ENCODE measurements around the gene ADRA1B. TPM values are rescaled to one million over a fixed set of nuclear protein-coding genes. Genes with fewer than 3 reads are reported as not detected.

ADRA1B gene
- total RNA-seq, 2 experiments from 2014 or later, result not detected

DNA sequence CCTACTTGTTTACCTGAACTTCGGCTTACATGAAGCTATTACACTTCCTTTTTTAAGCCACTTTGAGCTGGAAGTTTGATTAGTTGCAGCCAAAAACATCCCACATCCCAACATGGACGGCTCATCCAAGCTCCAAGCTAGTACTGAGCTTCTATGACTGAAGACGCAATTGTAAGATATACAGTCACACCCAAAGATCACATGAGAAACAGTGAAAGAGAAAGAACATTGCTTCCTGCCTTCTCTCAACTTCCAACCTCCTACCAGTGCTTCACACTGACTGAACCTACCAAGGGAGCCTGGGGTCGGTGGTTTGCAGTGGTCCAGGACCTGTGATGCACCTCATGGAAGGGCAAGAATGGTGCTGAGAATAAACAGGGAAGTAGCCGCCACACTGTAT lies 27.4 kb upstream of the ADRA1B start:
- intact Hi-C loops (cut with micrococcal nuclease), result no loop called here
- no peaks in the 10 kb centered on the region for H3K4me1 Mint-ChIP-seq (ENCODE audit: low read depth)
- H3K9me3 Mint-ChIP-seq, result no peaks in the 10 kb centered on the region
- no peak overlapping the region for H3K4me3 Mint-ChIP-seq
- CTCF ChIA-PET, result interaction anchor here (0.7 kb wide), 1 partner anchor 1802 kb away, joined by 3 read pairs; no protein-coding TSS in a partner anchor
- peaks cover 1% of the 10 kb centered on the region for H3K27me3 Mint-ChIP-seq (ENCODE audit: low read depth)
- no peak for DNase-seq
- H3K36me3 Mint-ChIP-seq (ENCODE audit: low read depth), result no peaks in the 10 kb centered on the region
- H3K27ac Mint-ChIP-seq, result no peak overlapping the region

DNA sequence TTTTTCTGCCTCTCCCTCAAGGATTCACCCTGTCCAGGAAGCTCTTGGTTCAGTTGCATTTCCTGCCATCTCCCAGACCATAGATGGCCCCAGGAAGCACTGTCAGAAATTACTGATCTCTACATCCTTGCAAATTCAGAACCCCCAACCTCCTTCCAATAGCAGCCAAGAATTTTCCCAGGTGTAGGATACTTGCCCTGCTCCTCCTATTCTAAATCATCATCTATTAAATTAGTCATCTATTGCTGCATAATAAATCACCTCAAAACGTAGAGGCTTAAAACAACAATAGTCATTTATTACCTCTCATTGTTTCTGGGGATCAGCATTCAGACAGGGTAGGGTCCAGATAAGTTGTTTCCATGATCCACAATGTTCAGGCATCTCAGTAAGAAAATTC lies 26.1 kb upstream of the ADRA1B start:
- no peak for DNase-seq
- Mint-ChIP-seq H3K9me3 (no peaks in the 10 kb centered on the region), H3K27me3 (ENCODE audit: low read depth) (peaks cover 9% of the 10 kb centered on the region), H3K4me1 (ENCODE audit: low read depth) (no peaks in the 10 kb centered on the region), H3K4me3 (no peak overlapping the region), H3K27ac (no peak overlapping the region), H3K36me3 (ENCODE audit: low read depth) (no peaks in the 10 kb centered on the region)
- CTCF ChIA-PET, result no interaction called here
- intact Hi-C loops (cut with micrococcal nuclease), result no loop called here

DNA sequence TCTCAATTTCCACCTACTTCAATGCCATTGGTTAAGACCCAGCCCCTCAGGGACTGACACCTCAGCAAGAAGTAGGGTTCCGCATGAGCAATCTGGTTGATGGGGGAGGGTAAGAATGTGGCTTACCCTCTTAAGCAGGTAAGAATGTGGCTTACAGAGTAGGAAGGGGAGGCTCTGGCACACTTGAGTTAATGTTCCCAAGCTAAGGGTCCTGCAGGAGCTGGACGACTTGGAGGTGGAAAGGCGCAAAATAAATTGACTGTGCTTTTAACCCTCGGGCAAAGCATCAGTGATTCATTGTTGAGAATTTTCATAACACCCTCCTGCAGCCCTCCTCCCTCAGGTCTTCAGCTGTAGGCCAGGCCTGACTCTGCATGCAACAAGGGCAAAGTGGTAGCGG lies 24.9 kb upstream of the ADRA1B start:
- H3K27ac Mint-ChIP-seq, result no peak overlapping the region
- H3K36me3 Mint-ChIP-seq (ENCODE audit: low read depth), result no peaks in the 10 kb centered on the region
- no peaks in the 10 kb centered on the region for H3K9me3 Mint-ChIP-seq
- H3K27me3 Mint-ChIP-seq (ENCODE audit: low read depth), result peaks cover 11% of the 10 kb centered on the region
- DNase-seq, result no peak
- CTCF ChIA-PET, result no interaction called here
- H3K4me1 Mint-ChIP-seq (ENCODE audit: low read depth), result no peaks in the 10 kb centered on the region
- H3K4me3 Mint-ChIP-seq, result no peak overlapping the region
- intact Hi-C loops (cut with micrococcal nuclease), result no loop called here

DNA sequence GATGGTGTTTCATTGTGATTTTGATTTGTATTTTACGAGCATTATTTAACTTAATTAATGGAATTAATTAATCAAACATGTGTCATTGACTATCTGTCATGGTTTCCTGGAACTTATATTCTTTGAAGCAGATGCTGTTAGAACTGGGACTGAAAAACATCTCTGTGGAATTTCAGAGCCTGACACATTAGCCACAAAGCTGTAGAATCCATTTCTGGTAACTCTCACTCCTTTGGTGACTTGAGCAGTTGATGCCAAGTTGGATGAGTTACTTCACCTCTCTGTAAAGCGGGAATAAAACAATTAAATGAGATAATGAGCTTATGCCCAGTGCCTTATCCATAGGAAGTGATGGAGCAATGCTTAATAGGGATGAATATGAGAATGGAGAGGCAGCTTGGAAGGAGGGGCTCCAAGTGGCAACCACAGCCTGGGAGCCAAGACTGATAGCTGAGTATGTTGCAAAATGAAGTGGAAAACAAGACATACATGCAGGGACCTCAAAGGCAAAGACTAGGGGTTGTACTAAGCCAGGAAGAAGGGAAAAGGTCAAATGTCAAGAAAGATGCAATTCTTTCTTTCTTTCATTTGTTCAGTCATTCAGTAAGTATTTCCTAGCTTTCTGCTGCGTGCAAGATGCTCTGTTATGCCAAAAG lies 23.1 kb upstream of the ADRA1B start:
- H3K36me3 Mint-ChIP-seq (ENCODE audit: low read depth), result no peaks in the 10 kb centered on the region
- H3K27ac Mint-ChIP-seq, result no peak overlapping the region
- intact Hi-C loops (cut with micrococcal nuclease), result no loop called here
- no peaks in the 10 kb centered on the region for H3K4me1 Mint-ChIP-seq (ENCODE audit: low read depth)
- no peak for DNase-seq
- H3K4me3 Mint-ChIP-seq, result no peak overlapping the region
- CTCF ChIA-PET, result no interaction called here
- H3K9me3 Mint-ChIP-seq, result no peaks in the 10 kb centered on the region
- peaks cover 14% of the 10 kb centered on the region for H3K27me3 Mint-ChIP-seq (ENCODE audit: low read depth)

DNA sequence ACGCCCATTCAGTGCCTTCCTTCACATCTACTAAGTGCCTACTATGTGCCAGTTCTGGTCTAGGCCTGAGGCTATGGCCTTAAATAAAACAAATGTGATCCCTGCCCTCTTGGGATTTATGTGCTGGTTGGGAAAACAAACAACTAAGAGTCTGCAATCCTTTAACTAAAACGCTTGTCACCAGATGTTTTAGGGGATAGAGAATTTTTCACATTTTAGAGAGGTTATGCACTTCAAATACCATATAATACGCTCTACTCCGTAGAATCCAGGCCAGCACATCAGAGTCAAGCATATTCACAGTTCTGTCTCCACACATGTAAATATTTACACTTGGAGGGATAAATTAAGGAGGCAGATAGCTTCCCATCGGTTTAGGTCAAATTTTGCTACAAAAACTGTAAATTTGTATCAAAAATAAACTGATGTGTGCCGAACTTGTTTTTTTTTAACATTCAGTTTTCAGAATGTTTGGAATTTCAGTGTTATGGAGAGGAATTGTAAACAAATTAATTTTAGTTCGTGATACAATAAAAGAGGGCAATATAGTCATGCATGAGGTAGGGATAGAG lies 22.0 kb upstream of the ADRA1B start:
- H3K4me3 Mint-ChIP-seq, result no peak overlapping the region
- CTCF ChIA-PET, result interaction anchor here (0.6 kb wide), 1 partner anchor 68 kb away, joined by 3 read pairs; no protein-coding TSS in a partner anchor
- no peak for DNase-seq
- intact Hi-C loops (cut with micrococcal nuclease), result no loop called here
- H3K27ac Mint-ChIP-seq, result no peak overlapping the region
- no peaks in the 10 kb centered on the region for H3K36me3 Mint-ChIP-seq (ENCODE audit: low read depth)
- no peaks in the 10 kb centered on the region for H3K9me3 Mint-ChIP-seq
- H3K27me3 Mint-ChIP-seq (ENCODE audit: low read depth), result peaks cover 15% of the 10 kb centered on the region
- no peaks in the 10 kb centered on the region for H3K4me1 Mint-ChIP-seq (ENCODE audit: low read depth)

DNA sequence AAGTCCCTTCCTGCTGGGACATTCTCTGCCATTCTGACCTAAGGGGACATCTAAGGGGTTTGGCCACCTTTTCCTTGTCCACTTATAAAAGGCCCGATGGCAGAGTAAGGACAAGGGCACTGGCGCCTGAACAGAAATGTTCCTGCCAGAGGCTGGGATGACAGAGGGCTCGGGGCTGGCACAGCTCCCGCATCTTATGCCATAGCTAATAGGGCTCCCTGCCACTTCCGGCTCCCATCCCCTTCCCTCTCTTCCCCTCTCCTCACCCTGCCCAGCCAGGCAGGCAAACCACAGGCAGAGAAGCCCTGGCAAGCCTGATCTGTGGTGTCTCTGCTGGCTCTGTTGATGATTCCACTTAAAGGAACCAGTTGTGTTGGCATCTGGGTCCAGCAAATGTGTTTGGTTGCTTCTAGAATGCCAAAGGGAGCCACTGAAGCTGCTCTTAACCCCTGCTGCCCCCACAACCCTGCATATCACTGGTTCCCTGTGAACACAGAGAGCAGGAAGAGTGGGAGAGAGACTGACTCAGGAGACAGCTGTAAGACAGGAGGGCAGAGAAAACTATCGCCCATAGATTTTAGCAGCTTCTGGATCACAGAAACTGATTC lies 18.4 kb upstream of the ADRA1B start:
- intact Hi-C loops (cut with micrococcal nuclease), result no loop called here
- CTCF ChIA-PET, result no interaction called here
- Mint-ChIP-seq H3K9me3 (no peaks in the 10 kb centered on the region), H3K27me3 (ENCODE audit: low read depth) (peaks cover 28% of the 10 kb centered on the region), H3K36me3 (ENCODE audit: low read depth) (no peaks in the 10 kb centered on the region), H3K27ac (no peak overlapping the region), H3K4me1 (ENCODE audit: low read depth) (no peaks in the 10 kb centered on the region), H3K4me3 (no peak overlapping the region)
- no peak for DNase-seq

DNA sequence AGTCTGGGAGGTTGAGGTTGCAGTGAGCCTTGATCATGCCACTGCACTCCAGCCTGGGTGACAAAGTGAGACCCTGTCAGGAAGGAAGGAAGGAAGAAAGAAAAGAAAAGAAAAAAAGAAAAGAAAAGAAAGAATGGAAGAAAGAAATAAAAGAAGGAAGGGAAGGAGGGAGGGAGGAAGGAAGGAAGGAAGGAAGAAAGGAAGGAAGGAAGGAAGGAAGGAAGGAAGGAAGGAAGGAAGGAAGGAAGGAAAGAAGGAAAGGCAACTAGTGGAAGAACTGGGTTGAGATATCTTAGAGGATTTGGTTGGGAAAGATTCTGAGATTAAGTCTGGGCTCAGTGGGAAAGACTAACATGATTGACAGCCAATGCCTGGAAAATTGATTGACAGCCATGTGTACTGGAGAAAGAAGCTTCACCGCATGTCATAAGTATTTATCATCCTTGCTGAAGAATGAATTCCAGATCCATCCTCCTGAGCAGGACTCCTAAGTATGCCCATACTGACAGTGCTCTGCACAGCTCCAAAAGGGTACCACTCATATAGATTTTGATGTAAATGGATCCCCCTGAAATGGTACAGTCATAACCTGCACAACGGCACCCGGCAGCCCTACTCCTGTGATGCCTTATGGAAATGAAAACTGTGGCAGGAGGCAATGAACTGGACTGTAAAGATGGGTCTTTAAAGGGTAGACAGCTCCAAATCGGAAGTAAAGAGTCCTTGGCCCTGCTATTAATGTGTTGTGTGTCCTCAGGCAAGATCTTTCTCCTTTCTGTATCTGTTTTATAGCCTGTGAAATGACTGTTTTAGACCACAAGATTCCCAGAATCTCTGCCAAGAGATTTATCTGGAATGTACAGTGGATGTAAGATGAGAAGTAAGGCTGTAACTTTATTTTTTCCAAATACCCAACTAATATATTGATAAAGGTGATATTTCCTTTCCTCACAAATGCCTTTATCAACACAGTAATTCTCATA lies 16.9 kb upstream of the ADRA1B start:
- no peak for DNase-seq
- H3K4me3 Mint-ChIP-seq, result no peak overlapping the region
- H3K4me1 Mint-ChIP-seq (ENCODE audit: low read depth), result no peaks in the 10 kb centered on the region
- H3K27me3 Mint-ChIP-seq (ENCODE audit: low read depth), result peaks cover 26% of the 10 kb centered on the region
- no peaks in the 10 kb centered on the region for H3K36me3 Mint-ChIP-seq (ENCODE audit: low read depth)
- CTCF ChIA-PET, result no interaction called here
- H3K27ac Mint-ChIP-seq, result no peak overlapping the region
- no peaks in the 10 kb centered on the region for H3K9me3 Mint-ChIP-seq
- intact Hi-C loops (cut with micrococcal nuclease), result no loop called here

DNA sequence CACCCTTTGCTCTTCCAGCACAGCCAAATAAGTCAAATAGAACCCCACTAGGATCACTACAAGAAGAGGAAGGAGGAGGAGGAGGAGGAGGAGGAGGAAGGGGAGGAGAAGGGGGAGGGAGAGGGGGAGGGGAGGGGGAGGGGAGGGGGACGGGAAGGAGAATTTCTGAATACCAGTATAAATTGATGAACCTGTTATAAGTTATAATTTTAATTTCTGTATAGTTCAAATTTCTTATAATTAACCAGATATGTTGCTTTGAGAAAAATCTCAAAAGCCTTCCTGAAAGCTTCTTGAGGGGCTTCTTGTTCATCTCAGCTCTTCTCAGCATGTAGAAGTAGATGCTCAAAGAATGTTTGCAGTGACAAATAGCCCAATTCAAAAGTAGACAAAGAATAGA lies 15.0 kb upstream of the ADRA1B start:
- no peak overlapping the region for H3K27ac Mint-ChIP-seq
- peaks cover 10% of the 10 kb centered on the region for H3K4me1 Mint-ChIP-seq (ENCODE audit: low read depth)
- no peak for DNase-seq
- intact Hi-C loops (cut with micrococcal nuclease), result no loop called here
- no peak overlapping the region for H3K4me3 Mint-ChIP-seq
- no peaks in the 10 kb centered on the region for H3K9me3 Mint-ChIP-seq
- H3K27me3 Mint-ChIP-seq (ENCODE audit: low read depth), result peaks cover 17% of the 10 kb centered on the region
- CTCF ChIA-PET, result no interaction called here
- H3K36me3 Mint-ChIP-seq (ENCODE audit: low read depth), result no peaks in the 10 kb centered on the region

DNA sequence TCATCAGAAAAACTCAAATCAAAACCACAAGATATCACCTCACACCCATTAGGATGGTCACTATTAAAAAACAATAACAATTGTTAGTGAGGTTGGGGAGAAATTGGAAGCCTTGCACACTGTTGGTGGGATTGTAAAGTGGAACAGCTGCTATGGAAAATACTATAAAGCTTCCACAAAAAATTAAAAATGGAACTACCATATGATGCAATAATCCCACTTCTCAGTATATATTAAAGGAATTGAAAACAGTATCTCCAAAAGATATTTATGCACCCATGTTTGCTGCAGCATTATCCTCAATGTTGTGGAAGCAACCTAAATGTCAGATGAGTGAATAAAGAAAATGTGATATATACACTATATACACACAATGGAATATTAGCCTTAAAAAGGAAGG lies 14.5 kb upstream of the ADRA1B start:
- no peaks in the 10 kb centered on the region for H3K36me3 Mint-ChIP-seq (ENCODE audit: low read depth)
- no peak overlapping the region for H3K4me3 Mint-ChIP-seq
- H3K4me1 Mint-ChIP-seq (ENCODE audit: low read depth), result peaks cover 10% of the 10 kb centered on the region
- H3K27me3 Mint-ChIP-seq (ENCODE audit: low read depth), result peaks cover 18% of the 10 kb centered on the region
- no peak for DNase-seq
- intact Hi-C loops (cut with micrococcal nuclease), result no loop called here
- CTCF ChIA-PET, result no interaction called here
- H3K27ac Mint-ChIP-seq, result no peak overlapping the region
- no peaks in the 10 kb centered on the region for H3K9me3 Mint-ChIP-seq

DNA sequence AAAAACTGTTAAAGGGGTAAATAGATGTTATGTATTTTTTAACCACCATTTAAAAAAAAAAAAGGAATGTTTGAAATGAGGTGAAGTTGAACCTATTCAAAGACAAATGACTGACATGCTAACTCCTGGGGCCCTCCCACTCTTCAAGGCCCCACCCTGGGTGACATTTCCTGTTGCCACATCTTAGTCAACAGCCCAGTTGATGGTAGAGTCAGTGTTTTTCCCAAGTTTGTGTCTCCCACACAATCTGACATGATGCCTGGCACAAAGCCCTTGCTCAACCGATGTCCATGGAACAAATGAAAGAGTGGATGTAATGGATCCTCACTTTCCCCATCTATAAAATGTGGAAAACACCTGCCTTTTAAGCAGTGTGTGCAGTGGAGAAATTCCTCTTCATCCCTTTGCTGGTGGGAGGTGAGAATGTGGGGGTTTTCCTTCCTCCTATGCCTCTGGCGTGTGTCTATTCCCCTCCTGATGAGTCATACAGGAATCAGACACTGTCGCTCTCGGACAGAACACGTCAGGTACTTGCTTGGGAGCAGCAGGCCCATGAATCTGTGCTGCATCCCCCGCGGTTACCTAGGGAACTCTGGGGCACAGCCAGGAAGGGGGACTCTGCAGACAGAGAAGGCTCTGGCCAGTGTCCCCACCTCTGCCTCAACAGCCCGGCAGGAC lies 13.7 kb upstream of the ADRA1B start:
- intact Hi-C loops (cut with micrococcal nuclease), result no loop called here
- Mint-ChIP-seq H3K4me3 (no peak overlapping the region), H3K9me3 (no peaks in the 10 kb centered on the region), H3K4me1 (ENCODE audit: low read depth) (peaks cover 10% of the 10 kb centered on the region), H3K27me3 (ENCODE audit: low read depth) (peaks cover 19% of the 10 kb centered on the region), H3K27ac (no peak overlapping the region), H3K36me3 (ENCODE audit: low read depth) (no peaks in the 10 kb centered on the region)
- CTCF ChIA-PET, result no interaction called here
- DNase-seq, result no peak

DNA sequence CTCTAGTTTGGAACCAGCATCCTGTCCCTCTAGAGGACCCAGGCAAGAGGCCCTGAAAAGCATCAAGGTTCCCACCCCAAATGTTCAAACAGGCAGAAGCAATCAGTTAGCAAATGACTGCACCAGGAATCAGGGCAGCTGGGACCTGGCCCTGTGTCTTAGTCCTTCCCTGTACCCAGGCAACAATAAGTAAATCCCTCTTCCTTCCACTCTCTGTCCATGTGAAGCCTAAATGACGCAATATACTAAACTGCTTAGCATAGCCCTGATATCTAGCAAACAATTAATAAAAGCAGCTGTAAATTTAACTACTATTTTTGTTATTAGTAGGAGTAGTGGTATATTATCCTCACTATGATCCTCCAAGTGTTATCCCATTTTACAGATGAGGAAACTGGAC lies 13.2 kb upstream of the ADRA1B start:
- peaks cover 10% of the 10 kb centered on the region for H3K4me1 Mint-ChIP-seq (ENCODE audit: low read depth)
- CTCF ChIA-PET, result no interaction called here
- no peaks in the 10 kb centered on the region for H3K36me3 Mint-ChIP-seq (ENCODE audit: low read depth)
- intact Hi-C loops (cut with micrococcal nuclease), result no loop called here
- no peak overlapping the region for H3K4me3 Mint-ChIP-seq
- no peak for DNase-seq
- no peaks in the 10 kb centered on the region for H3K9me3 Mint-ChIP-seq
- H3K27ac Mint-ChIP-seq, result no peak overlapping the region
- peaks cover 16% of the 10 kb centered on the region for H3K27me3 Mint-ChIP-seq (ENCODE audit: low read depth)

DNA sequence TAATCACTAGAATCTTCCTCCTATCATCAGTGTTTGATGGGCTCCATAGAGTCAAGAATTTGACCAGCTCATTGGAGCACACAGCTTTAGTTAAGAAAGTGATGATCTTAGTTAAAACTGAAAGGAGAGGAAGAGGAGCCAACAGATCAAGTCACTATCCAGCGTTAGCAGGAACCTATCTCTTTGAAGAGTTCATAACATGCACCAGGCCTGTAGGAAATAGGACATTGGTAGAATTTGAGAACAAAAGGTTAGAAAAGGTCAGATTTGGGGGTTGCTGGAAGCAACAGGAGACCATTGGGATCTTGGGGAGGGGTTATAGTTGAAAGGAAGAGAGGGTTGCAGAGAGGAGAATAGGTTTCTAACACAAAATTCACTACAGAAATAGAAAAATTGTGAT lies 11.4 kb upstream of the ADRA1B start:
- H3K27me3 Mint-ChIP-seq (ENCODE audit: low read depth), result peaks cover 14% of the 10 kb centered on the region
- DNase-seq, result no peak
- no peak overlapping the region for H3K4me3 Mint-ChIP-seq
- H3K27ac Mint-ChIP-seq, result no peak overlapping the region
- H3K9me3 Mint-ChIP-seq, result no peaks in the 10 kb centered on the region
- H3K4me1 Mint-ChIP-seq (ENCODE audit: low read depth), result peaks cover 10% of the 10 kb centered on the region
- intact Hi-C loops (cut with micrococcal nuclease), result no loop called here
- CTCF ChIA-PET, result no interaction called here
- H3K36me3 Mint-ChIP-seq (ENCODE audit: low read depth), result no peaks in the 10 kb centered on the region
